Measurements from ENCODE around the gene SLC6A9.
A peak's percentile ranks its signal among the peaks of the same experiment; 100 is the strongest.

The SLC6A9 gene

GRCh38 chr1:44024903-44025525 is 6.2 kb downstream of the SLC6A9 start:
- peak in 1 of 2 donors; percentile 35 for DNase-seq (ENCODE audit: low read depth in 2 of 2)
- H3K4me3 ChIP-seq (replicated peaks in 1 of 2; ENCODE audit: low read depth in 2 of 2, low read length in 2 of 2) = no peak overlapping the region
- no peak for TF ChIP-seq CTCF (IDR thresholded peaks at IDR 0.05; ENCODE audit: low read depth, low read length)

GRCh38 chr1:44024031-44024902 is 7.0 kb downstream of the SLC6A9 start:
- no peak overlapping the region for H3K4me3 ChIP-seq (replicated peaks in 1 of 2; ENCODE audit: low read depth in 2 of 2, low read length in 2 of 2)
- no peak for DNase-seq (ENCODE audit: low read depth in 2 of 2)
- TF ChIP-seq CTCF (IDR thresholded peaks at IDR 0.05; ENCODE audit: low read depth, low read length) = no peak

GRCh38 chr1:44021581-44022321 is 9.5 kb downstream of the SLC6A9 start:
- DNase-seq (ENCODE audit: low read depth in 2 of 2) = no peak
- no peak overlapping the region for H3K4me3 ChIP-seq (replicated peaks in 1 of 2; ENCODE audit: low read depth in 2 of 2, low read length in 2 of 2)
- TF ChIP-seq CTCF (IDR thresholded peaks at IDR 0.05; ENCODE audit: low read depth, low read length) = peak; percentile 12

GRCh38 chr1:44021156-44021555 is 10.1 kb downstream of the SLC6A9 start:
- H3K4me3 ChIP-seq (replicated peaks in 1 of 2; ENCODE audit: low read depth in 2 of 2, low read length in 2 of 2) = no peak overlapping the region
- no peak for DNase-seq (ENCODE audit: low read depth in 2 of 2)
- TF ChIP-seq CTCF (IDR thresholded peaks at IDR 0.05; ENCODE audit: low read depth, low read length) = no peak

GRCh38 chr1:44020464-44020863 is 10.8 kb downstream of the SLC6A9 start:
- no peak for DNase-seq (ENCODE audit: low read depth in 2 of 2)
- H3K4me3 ChIP-seq (replicated peaks in 1 of 2; ENCODE audit: low read depth in 2 of 2, low read length in 2 of 2) = no peak overlapping the region
- TF ChIP-seq CTCF (IDR thresholded peaks at IDR 0.05; ENCODE audit: low read depth, low read length) = no peak

- no peak for TF ChIP-seq CTCF (IDR thresholded peaks at IDR 0.05; ENCODE audit: low read depth, low read length)
- H3K4me3 ChIP-seq (replicated peaks in 1 of 2; ENCODE audit: low read depth in 2 of 2, low read length in 2 of 2) = no peak overlapping the region
- no peak for DNase-seq (ENCODE audit: low read depth in 2 of 2)
Observed at GRCh38 chr1:44019466-44019948, 11.8 kb downstream of the SLC6A9 start.

Measured in cardiac fibroblast (primary cell).